ENCODE data around the gene RASGRP1. TPM values are rescaled to one million over a fixed set of nuclear protein-coding genes. Genes with fewer than 3 reads are reported as not detected.

Gene RASGRP1
- total RNA-seq, 1 donor from 2014 or later = 0.27 TPM

- DNase-seq (ENCODE audit: low read depth) = no peak
Measured at GRCh38 chr15:38576261-38576660, 11.6 kb upstream of the RASGRP1 start.

GRCh38 chr15:38565287-38565670 is 665 bp upstream of the RASGRP1 start:
- DNase-seq (ENCODE audit: low read depth) = no peak

GRCh38 chr15:38563723-38564519 is 693 bp downstream of the RASGRP1 start:
- DNase-seq (ENCODE audit: low read depth) = peak; percentile 57

GRCh38 chr15:38562278-38562677 is 2.3 kb downstream of the RASGRP1 start:
- no peak for DNase-seq (ENCODE audit: low read depth)

GRCh38 chr15:38560456-38560926 is 4.1 kb downstream of the RASGRP1 start:
- no peak for DNase-seq (ENCODE audit: low read depth)

GRCh38 chr15:38559636-38560307 is 4.8 kb downstream of the RASGRP1 start:
- DNase-seq (ENCODE audit: low read depth) = peak; percentile 16

GRCh38 chr15:38559131-38559530 is 5.5 kb downstream of the RASGRP1 start:
- DNase-seq (ENCODE audit: low read depth) = no peak

- no peak for DNase-seq (ENCODE audit: low read depth)
Measured at GRCh38 chr15:38558372-38559059, 6.1 kb downstream of the RASGRP1 start.

- DNase-seq (ENCODE audit: low read depth) = no peak
Measured at GRCh38 chr15:38557921-38558320, 6.7 kb downstream of the RASGRP1 start.

GRCh38 chr15:38555686-38556334 is 8.8 kb downstream of the RASGRP1 start:
- DNase-seq (ENCODE audit: low read depth) = no peak

- DNase-seq (ENCODE audit: low read depth) = no peak
Measured at GRCh38 chr15:38554354-38554753, 10.3 kb downstream of the RASGRP1 start.

GRCh38 chr15:38553071-38553470 is 11.5 kb downstream of the RASGRP1 start:
- DNase-seq (ENCODE audit: low read depth) = no peak

GRCh38 chr15:38551720-38552648 is 12.6 kb downstream of the RASGRP1 start:
- DNase-seq (ENCODE audit: low read depth) = no peak

- no peak for DNase-seq (ENCODE audit: low read depth)
Measured at GRCh38 chr15:38549222-38549621, 15.4 kb downstream of the RASGRP1 start.

GRCh38 chr15:38547255-38547997 is 17.2 kb downstream of the RASGRP1 start:
- peak; percentile 49 for DNase-seq (ENCODE audit: low read depth)

GRCh38 chr15:38545179-38545578 is 19.4 kb downstream of the RASGRP1 start:
- DNase-seq (ENCODE audit: low read depth) = peak; percentile 22

GRCh38 chr15:38541026-38541425 is 23.6 kb downstream of the RASGRP1 start:
- DNase-seq (ENCODE audit: low read depth) = no peak

GRCh38 chr15:38540510-38540909 is 24.1 kb downstream of the RASGRP1 start:
- DNase-seq (ENCODE audit: low read depth) = no peak

- DNase-seq (ENCODE audit: low read depth) = no peak
Measured at GRCh38 chr15:38539008-38539343, 25.6 kb downstream of the RASGRP1 start.

All from myocyte (in vitro differentiated cells).